Activated CD4-positive, alpha-beta T cell treated with anti-CD3 and anti-CD28 coated beads for 36 hours (primary cell): ENCODE measurements around the gene LILRB3. TPM values are rescaled to one million over a fixed set of nuclear protein-coding genes. Genes with fewer than 3 reads are reported as not detected.
"Not testable (repeated sequence)": the region's sequence is repeated elsewhere in the genome, so short reads cannot be mapped to it uniquely, and the experiment has no call there.

Source experiments
- ATAC-seq: fragments of 200-7000 bp; cut with Tn5 transposase; one replicate; pipeline ENCODE4 v1.10.0; 2021; ENCODE audit warnings: mild to moderate bottlenecking, moderate library complexity
- CTCF ChIA-PET: fragments of 350-600 bp; sonication (Branson Sonifier 250); formaldehyde crosslinking; loops from one replicate; lab custom pipeline; 2021; ENCODE audit warnings: antibody characterized with exemption; lab: Charles Lee
- POLR2A ChIA-PET: fragments of 350-600 bp; sonication (Branson Sonifier 250); formaldehyde crosslinking; loops from one replicate; lab custom pipeline; 2021; ENCODE audit warnings: antibody characterized with exemption, inconsistent platforms; lab: Charles Lee
- DNase-seq: peaks from one replicate; pipeline ENCODE4 v3.0.0-alpha.2; 2020
- H3K27ac Mint-ChIP-seq: one replicate; pipeline ENCODE4 v1.8.0; 2021; ENCODE audit warnings: mixed read lengths
- H3K27me3 Mint-ChIP-seq: one replicate; pipeline ENCODE4 v1.8.0; 2021; ENCODE audit warnings: mixed read lengths
- H3K36me3 Mint-ChIP-seq: one replicate; pipeline ENCODE4 v1.8.0; 2021; ENCODE audit warnings: low read depth, mixed read lengths
- H3K4me1 Mint-ChIP-seq: one replicate; pipeline ENCODE4 v1.8.0; 2021; ENCODE audit warnings: mixed read lengths
- H3K4me3 Mint-ChIP-seq: one replicate; pipeline ENCODE4 v1.8.0; 2021; ENCODE audit warnings: mild to moderate bottlenecking, moderate library complexity, mixed read lengths
- H3K9me3 Mint-ChIP-seq: one replicate; pipeline ENCODE4 v1.8.0; 2021; ENCODE audit warnings: low read depth, mixed read lengths
- intact Hi-C, 2 experiments: fragments of 100-400 bp; cut with DNase I in 1 of 2; cut with micrococcal nuclease in 1 of 2; formaldehyde crosslinking; loops; one replicate each; pipeline versions ENCODE4 v1.14.2 to v1.15.1; 2022 to 2024; cut with DNase I, micrococcal nuclease
- total RNA-seq, 2 experiments: library from RNA; stranded (reverse); gene quantifications; one replicate each; pipeline ENCODE4 v1.2.3, GENCODE V29; 2021

The LILRB3 gene
- total RNA-seq, 2 experiments from 2014 or later, result not detected

DNA sequence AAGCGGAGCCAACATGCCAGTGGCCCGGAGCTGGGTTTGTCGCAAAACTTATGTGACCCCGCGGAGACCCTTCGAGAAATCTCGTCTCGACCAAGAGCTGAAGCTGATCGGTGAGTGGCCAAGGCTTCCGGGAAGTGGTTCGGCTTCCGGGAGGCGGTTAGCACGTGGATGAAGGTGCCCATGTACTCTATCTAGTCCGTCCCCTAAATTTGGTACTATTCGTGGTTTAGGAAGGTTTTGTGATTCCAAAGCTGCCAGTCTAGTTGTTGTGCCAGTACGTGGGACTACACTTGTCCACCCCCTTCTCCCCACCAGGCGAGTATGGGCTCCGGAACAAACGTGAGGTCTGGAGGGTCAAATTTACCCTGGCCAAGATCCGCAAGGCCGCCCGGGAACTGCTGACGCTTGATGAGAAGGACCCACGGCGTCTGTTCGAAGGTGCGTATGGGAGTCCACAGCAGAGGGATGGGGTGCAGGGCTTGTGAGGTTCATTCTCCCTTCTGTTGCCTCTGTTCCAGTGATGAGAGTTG, 21.6 kb downstream of the LILRB3 start:
- no peaks in the 10 kb centered on the region for H3K9me3 Mint-ChIP-seq
- CTCF ChIA-PET, result interaction anchor here (1.3 kb wide), 1 partner anchor 12 kb away, joined by 3 read pairs; the partner anchor contains the start of gene MBOAT7
- peak overlapping the region; percentile 97 for H3K4me3 Mint-ChIP-seq
- peak overlapping the region; percentile 100 for H3K27ac Mint-ChIP-seq
- no peaks in the 10 kb centered on the region for H3K27me3 Mint-ChIP-seq
- peaks cover 48% of the 10 kb centered on the region for H3K4me1 Mint-ChIP-seq
- peaks cover 56% of the 10 kb centered on the region for H3K36me3 Mint-ChIP-seq
- intact Hi-C loops, result loop anchor here (1.0 to 5.0 kb wide), 7 partner anchors 9 to 1056 kb away; partner anchors contain the start of genes CNOT3 (in 1 of the 2), LENG1 (in 1 of the 2), LENG8 (in 1 of the 2) and NDUFA3 (in 1 of the 2)
- POLR2A ChIA-PET, result interaction anchor here (0.6 to 3.8 kb wide), 4 partner anchors 10 to 64 kb away, joined by 5 to 75 read pairs (median 10); partner anchors contain the start of genes CNOT3, MBOAT7 and TSEN34
- DNase-seq (peak; percentile 19), ATAC-seq (no peak)

DNA sequence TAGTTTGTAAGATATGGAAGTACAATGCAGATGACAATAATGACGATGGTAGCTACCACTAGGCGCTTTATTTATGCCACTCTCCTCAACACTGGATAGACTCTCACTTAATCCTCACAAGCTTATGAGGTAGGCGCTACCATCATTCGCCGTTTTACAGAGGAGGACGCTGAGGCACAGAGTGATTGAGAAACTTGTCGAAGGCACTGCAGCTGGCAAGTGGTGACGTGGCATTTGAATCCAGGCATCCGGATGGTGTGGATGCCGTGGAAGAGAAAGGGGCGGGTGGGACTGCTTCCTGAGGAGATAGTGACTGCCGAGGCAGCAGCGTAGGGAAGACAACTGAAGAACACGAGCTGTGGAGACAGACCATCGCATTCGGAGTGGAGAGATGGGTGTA, 23.4 kb downstream of the LILRB3 start:
- Mint-ChIP-seq H3K4me3 (peak overlapping the region; percentile 97), H3K27ac (peak overlapping the region; percentile 83), H3K4me1 (peaks cover 29% of the 10 kb centered on the region), H3K27me3 (no peaks in the 10 kb centered on the region), H3K9me3 (no peaks in the 10 kb centered on the region), H3K36me3 (peaks cover 46% of the 10 kb centered on the region)
- CTCF ChIA-PET, result interaction anchor here (0.6 to 1.4 kb wide), 3 partner anchors 9 to 1204 kb away, joined by 3 to 4 read pairs (median 4); partner anchors contain the start of gene TSEN34
- intact Hi-C loops, result loop anchor here in 1 of 2 experiments (10.0 kb wide), 1 partner anchor 1095 kb away; the partner anchor contains the start of gene ZNF160
- DNase-seq (no peak), ATAC-seq (no peak)
- POLR2A ChIA-PET, result interaction anchor here (0.5 to 2.3 kb wide), 4 partner anchors 9 to 175 kb away, joined by 3 to 8 read pairs (median 3); partner anchors contain the start of gene MBOAT7

DNA sequence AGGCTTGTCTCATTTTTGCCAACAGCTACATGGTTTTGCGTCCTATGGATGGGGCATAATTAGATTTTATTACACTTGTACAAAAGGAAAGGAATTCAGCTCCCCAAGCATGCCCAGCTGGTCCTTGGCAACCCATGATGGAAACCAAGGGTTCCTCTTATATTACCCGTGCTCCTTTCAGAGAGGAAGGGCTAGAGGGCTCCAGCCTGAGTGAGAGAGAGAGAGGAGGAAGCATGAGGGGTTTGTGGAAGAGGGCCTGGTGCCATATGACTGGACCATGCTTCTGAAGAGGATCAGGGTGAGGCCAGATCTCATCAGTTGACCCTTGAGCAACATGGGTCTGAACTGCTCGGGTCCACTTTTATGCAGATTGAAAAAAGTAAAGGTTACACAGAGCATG, 25.7 kb downstream of the LILRB3 start:
- H3K4me1 Mint-ChIP-seq, result peaks cover 16% of the 10 kb centered on the region
- no peak overlapping the region for H3K27ac Mint-ChIP-seq
- H3K9me3 Mint-ChIP-seq, result no peaks in the 10 kb centered on the region
- ChIA-PET POLR2A (no interaction called here), CTCF (no interaction called here)
- DNase-seq (no peak), ATAC-seq (no peak)
- H3K27me3 Mint-ChIP-seq, result no peaks in the 10 kb centered on the region
- intact Hi-C loops, result loop anchor here in 1 of 2 experiments (10.0 kb wide), 1 partner anchor 1092 kb away; the partner anchor contains the start of gene ZNF160
- no peak overlapping the region for H3K4me3 Mint-ChIP-seq
- peaks cover 36% of the 10 kb centered on the region for H3K36me3 Mint-ChIP-seq

DNA sequence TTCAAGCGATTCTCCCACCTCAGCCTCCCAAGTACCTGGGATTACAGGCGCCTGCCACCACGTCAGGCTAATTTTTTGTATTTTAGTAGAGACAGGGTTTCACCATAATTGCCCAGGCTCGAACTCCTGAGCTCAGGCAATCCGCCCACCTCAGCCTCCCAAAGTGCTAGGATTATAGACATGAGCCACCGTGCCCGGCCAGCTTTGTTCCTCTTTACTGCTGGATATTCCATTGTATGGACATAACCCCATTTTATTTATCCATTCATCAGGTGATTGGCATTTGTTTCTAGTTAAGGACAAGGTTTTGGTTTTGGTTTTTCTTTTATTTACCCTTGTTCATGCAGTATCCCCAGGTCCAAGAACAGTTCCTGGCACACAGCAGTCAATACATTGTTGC, 26.3 kb downstream of the LILRB3 start:
- no peaks in the 10 kb centered on the region for H3K9me3 Mint-ChIP-seq
- H3K27ac Mint-ChIP-seq, result no peak overlapping the region
- POLR2A ChIA-PET, result no interaction called here
- CTCF ChIA-PET, result no interaction called here
- ATAC-seq, result no peak
- DNase-seq, result no peak
- peaks cover 22% of the 10 kb centered on the region for H3K4me1 Mint-ChIP-seq
- intact Hi-C loops, result loop anchor here in 1 of 2 experiments (10.0 kb wide), 1 partner anchor 1092 kb away; the partner anchor contains the start of gene ZNF160
- H3K27me3 Mint-ChIP-seq, result no peaks in the 10 kb centered on the region
- no peak overlapping the region for H3K4me3 Mint-ChIP-seq
- peaks cover 31% of the 10 kb centered on the region for H3K36me3 Mint-ChIP-seq

DNA sequence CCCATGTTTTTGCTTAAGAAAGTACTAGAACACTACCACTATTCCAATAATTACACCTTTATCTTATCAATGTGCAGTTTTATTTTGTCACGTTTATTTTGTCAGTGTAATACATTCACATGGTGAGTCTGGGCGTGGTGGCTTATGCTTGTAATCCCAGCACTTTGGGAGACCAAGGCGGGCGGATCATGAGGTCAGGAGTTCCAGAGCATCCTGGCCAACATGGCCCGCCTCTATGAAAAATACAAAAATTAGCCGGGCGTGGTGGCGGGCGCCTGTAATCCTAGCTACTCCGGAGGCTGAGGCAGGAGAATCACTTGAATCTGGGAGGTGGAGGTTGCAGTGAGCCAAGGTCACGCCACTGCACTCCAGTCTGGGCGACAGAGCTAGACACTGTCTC, 28.3 kb downstream of the LILRB3 start:
- peaks cover 21% of the 10 kb centered on the region for H3K36me3 Mint-ChIP-seq
- not testable (repeated sequence) for H3K27me3 Mint-ChIP-seq, H3K9me3 Mint-ChIP-seq, ATAC-seq, H3K4me3 Mint-ChIP-seq, H3K27ac Mint-ChIP-seq, DNase-seq
- ChIA-PET POLR2A (interaction anchor here (1.9 kb wide), 1 partner anchor 13 kb away, joined by 4 read pairs; no protein-coding TSS in a partner anchor), CTCF (interaction anchor here (1.0 to 1.1 kb wide), 2 partner anchors 11 to 26 kb away, joined by 3 read pairs; no protein-coding TSS in a partner anchor)
- intact Hi-C loops, result loop anchor here (5.0 to 10.0 kb wide), 2 partner anchors 327 to 1090 kb away; partner anchors contain the start of genes MYADM (in 1 of the 2) and ZNF160 (in 1 of the 2)
- peaks cover 19% of the 10 kb centered on the region for H3K4me1 Mint-ChIP-seq

DNA sequence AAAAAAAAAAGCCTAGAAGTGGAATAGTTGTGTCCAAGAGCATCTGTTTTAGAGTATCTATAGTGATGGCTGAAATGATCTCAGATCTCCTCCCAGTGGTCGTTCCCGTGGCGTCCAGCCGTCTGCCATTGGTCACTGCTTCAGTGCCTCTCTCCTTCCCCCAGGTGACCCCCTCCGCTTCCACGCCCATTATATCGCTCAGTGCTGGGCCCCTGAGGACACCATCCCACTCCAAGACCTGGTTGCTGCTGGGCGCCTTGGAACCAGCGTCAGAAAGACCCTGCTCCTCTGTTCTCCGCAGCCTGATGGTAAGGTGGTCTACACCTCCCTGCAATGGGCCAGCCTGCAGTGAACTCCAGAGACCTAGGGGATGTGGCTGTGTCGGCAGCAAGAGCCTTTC, 29.8 kb downstream of the LILRB3 start:
- ChIA-PET CTCF (no interaction called here), POLR2A (interaction anchor here (1.9 kb wide), 1 partner anchor 15 kb away, joined by 4 read pairs; no protein-coding TSS in a partner anchor)
- Mint-ChIP-seq H3K27ac (peak overlapping the region; percentile 31), H3K4me3 (peak overlapping the region; percentile 76), H3K9me3 (no peaks in the 10 kb centered on the region), H3K4me1 (peaks cover 20% of the 10 kb centered on the region), H3K27me3 (no peaks in the 10 kb centered on the region), H3K36me3 (peaks cover 22% of the 10 kb centered on the region)
- ATAC-seq, result no peak
- DNase-seq, result no peak
- intact Hi-C loops, result loop anchor here (5.0 to 10.0 kb wide), 2 partner anchors 326 to 1088 kb away; partner anchors contain the start of genes MYADM (in 1 of the 2) and ZNF160 (in 1 of the 2)

DNA sequence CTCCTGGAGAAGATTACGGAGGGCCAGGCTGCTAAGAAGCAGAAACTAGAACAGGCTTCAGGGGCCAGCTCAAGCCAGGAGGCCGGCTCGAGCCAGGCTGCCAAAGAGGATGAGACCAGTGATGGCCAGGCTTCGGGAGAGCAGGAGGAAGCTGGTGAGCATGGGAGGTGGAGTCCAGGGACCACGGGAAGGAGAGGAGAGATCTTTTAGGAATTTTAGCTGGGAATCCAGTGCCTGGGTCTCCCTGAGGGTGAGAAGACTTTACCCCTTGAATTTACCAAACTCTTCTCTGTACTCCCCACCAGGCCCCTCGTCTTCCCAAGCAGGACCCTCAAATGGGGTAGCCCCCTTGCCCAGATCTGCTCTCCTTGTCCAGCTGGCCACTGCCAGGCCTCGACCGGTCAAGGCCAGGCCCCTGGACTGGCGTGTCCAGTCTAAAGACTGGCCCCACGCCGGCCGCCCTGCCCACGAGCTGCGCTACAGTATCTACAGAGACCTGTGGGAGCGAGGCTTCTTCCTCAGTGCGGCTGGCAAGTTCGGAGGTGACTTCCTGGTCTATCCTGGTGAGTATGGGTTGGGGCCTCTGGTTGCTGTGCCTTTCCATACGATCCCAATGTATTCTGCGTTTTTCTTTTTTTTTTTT, 30.9 kb downstream of the LILRB3 start:
- Mint-ChIP-seq H3K36me3 (peaks cover 30% of the 10 kb centered on the region), H3K4me1 (peaks cover 31% of the 10 kb centered on the region), H3K4me3 (peak overlapping the region; percentile 76), H3K9me3 (no peaks in the 10 kb centered on the region), H3K27me3 (no peaks in the 10 kb centered on the region), H3K27ac (peak overlapping the region; percentile 83)
- ATAC-seq, result no peak
- POLR2A ChIA-PET, result interaction anchor here (3.0 to 4.2 kb wide), 3 partner anchors 10 to 54 kb away, joined by 32 to 75 read pairs (median 35); partner anchors contain the start of genes CNOT3 and RPS9
- intact Hi-C loops, result loop anchor here (1.0 to 10.0 kb wide), 7 partner anchors 8 to 1463 kb away; partner anchors contain the start of genes MYADM (in 1 of the 2), RPL28 (in 1 of the 2), RPS9 (in 1 of the 2) and TMEM238 (in 1 of the 2)
- no peak for DNase-seq
- CTCF ChIA-PET, result interaction anchor here (0.6 to 1.5 kb wide), 3 partner anchors 33 to 1142 kb away, joined by 3 to 9 read pairs (median 4); partner anchors contain the start of gene LENG1

DNA sequence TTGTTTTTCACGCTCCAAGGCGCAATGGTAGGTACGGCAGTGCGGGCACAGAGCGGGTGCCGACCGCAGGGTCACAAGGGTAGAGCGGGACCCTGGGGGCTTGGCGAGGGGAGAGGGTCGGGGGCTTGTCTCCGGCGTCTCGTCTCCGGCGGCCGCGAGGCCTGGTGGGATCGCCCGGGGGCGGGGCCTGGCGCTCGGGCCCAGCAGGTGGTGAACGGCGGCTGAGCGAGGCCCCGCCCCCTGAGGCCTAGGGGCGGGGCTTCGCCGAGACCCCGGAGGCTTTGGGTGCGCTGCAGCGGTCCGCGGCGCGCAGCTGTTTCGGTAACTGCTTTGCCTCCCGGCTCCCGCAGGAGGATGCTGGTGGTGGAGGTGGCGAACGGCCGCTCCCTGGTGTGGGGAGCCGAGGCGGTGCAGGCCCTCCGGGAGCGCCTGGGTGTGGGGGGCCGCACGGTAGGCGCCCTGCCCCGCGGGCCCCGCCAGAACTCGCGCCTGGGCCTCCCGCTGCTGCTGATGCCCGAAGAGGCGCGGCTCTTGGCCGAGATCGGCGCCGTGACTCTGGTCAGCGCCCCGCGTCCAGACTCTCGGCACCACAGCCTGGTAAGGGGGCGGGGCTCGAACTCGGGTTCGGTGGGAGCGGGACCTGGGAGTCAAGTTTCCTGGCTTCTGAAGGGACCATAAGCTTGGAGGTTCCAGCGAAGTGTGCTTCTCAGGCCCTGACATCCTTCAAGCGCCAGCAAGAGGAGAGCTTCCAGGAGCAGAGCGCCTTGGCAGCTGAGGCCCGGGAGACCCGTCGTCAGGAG, 31.6 kb downstream of the LILRB3 start, which contains the start of gene TSEN34:
Gene TSEN34, plus strand, starts transcription at position 298 of the 800 bp plus-strand sequence. Its CDS starts 57 bp downstream, at position 355.
- Mint-ChIP-seq H3K27ac (peak within 1 kb of the TSS; percentile 96), H3K27me3 (no peaks in the 10 kb centered on the region), H3K9me3 (no peaks in the 10 kb centered on the region), H3K4me3 (peak within 1 kb of the TSS; percentile 76), H3K36me3 (peaks cover 33% of the 10 kb centered on the region), H3K4me1 (peaks cover 34% of the 10 kb centered on the region)
- DNase-seq (peak; percentile 92), ATAC-seq (peak; percentile 16)
- ChIA-PET POLR2A (interaction anchor here (0.7 to 4.2 kb wide), 6 partner anchors 9 to 53 kb away, joined by 3 to 75 read pairs (median 18); partner anchors contain the start of genes CNOT3 and RPS9), CTCF (interaction anchor here (0.5 to 1.5 kb wide), 5 partner anchors 9 to 1143 kb away, joined by 3 to 9 read pairs (median 4); partner anchors contain the start of gene LENG1)
- intact Hi-C loops, result loop anchor here (1.0 to 10.0 kb wide), 7 partner anchors 9 to 1464 kb away; partner anchors contain the start of genes MYADM (in 1 of the 2), RPL28 (in 1 of the 2), RPS9 (in 1 of the 2) and TMEM238 (in 1 of the 2)

DNA sequence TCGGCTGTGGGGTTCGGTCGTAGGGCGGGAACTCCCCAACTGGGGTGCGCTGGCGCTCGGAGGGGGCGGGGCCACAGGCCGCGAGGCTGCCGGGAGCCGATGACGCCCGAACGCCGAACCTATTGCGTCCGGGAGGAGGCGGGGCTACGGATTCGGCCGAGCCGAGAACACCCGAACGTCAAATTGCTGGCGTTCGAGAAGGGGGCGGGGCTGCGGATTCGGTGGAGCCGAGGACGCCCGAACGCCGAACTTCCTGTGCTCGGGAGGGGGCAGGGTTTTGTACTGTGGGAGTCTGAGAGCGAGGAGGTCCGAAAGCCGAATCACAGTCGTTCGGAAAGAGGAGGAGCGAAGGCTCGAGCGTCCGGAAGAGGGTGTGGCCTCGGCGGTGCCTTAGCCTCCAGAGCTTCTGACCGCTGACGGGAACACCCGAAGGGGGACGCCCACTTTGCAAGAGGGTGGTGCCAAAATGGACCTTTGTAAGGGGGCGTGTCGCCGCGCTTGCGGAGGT, 32.2 kb downstream of the LILRB3 start:
- DNase-seq (peak; percentile 100), ATAC-seq (peak; percentile 65)
- Mint-ChIP-seq H3K4me1 (peaks cover 34% of the 10 kb centered on the region), H3K27ac (peak overlapping the region; percentile 96), H3K27me3 (no peaks in the 10 kb centered on the region), H3K9me3 (no peaks in the 10 kb centered on the region), H3K36me3 (peaks cover 35% of the 10 kb centered on the region), H3K4me3 (peak overlapping the region; percentile 76)
- intact Hi-C loops, result loop anchor here (1.0 to 10.0 kb wide), 17 partner anchors 10 to 1464 kb away; partner anchors contain the start of genes PRPF31 (in 2 of the 2), RPS9 (in 2 of the 2), TFPT (in 2 of the 2) and CNOT3 (in 1 of the 2)
- ChIA-PET POLR2A (interaction anchor here (0.7 to 4.2 kb wide), 8 partner anchors 9 to 76 kb away, joined by 3 to 75 read pairs (median 9); partner anchors contain the start of genes CNOT3, PRPF31, RPS9 and TFPT), CTCF (interaction anchor here (0.5 to 2.1 kb wide), 3 partner anchors 9 to 37 kb away, joined by 3 to 5 read pairs (median 4); no protein-coding TSS in a partner anchor)
